ENCODE results near the gene WFDC6.
"Not testable (repeated sequence)": the region's sequence is repeated elsewhere in the genome, so short reads cannot be mapped to it uniquely, and the experiment has no call there.

WFDC6 gene

GRCh38 chr20:45539382-45539781 is at the start of gene WFDC6:
TSS of gene WFDC6 (minus strand) at chr20:45539482. CDS start at chr20:45539407, 75 bp downstream.
- DNase-seq: no peak

GRCh38 chr20:45588800-45589199 is 49.5 kb upstream of the WFDC6 start:
- DNase-seq: no peak

GRCh38 chr20:45585986-45586385 is 46.7 kb upstream of the WFDC6 start:
- not testable (repeated sequence) for DNase-seq

GRCh38 chr20:45584294-45584693 is 45.0 kb upstream of the WFDC6 start:
- not testable (repeated sequence) for DNase-seq

- DNase-seq: no peak
Observed at GRCh38 chr20:45583502-45583901, 44.2 kb upstream of the WFDC6 start.

GRCh38 chr20:45581702-45582101 is 42.4 kb upstream of the WFDC6 start:
- no peak for DNase-seq

GRCh38 chr20:45579184-45579583 is 39.9 kb upstream of the WFDC6 start, which contains the start of gene WFDC8:
TSS of gene WFDC8 (minus strand) at chr20:45579284. CDS start at chr20:45579247, 37 bp downstream.
- DNase-seq: no peak

- DNase-seq: no peak
Observed at GRCh38 chr20:45578231-45578630, 38.9 kb upstream of the WFDC6 start.

- no peak for DNase-seq
Observed at GRCh38 chr20:45576995-45577394, 37.7 kb upstream of the WFDC6 start.

- no peak for DNase-seq
Observed at GRCh38 chr20:45575931-45576330, 36.6 kb upstream of the WFDC6 start.

GRCh38 chr20:45569650-45570049 is 30.4 kb upstream of the WFDC6 start:
- not testable (repeated sequence) for DNase-seq

- DNase-seq: no peak
Observed at GRCh38 chr20:45564760-45565276, 25.5 kb upstream of the WFDC6 start.

GRCh38 chr20:45555198-45555597 is 15.9 kb upstream of the WFDC6 start:
- no peak for DNase-seq

GRCh38 chr20:45552456-45552855 is 13.2 kb upstream of the WFDC6 start:
- DNase-seq: no peak

GRCh38 chr20:45550765-45551164 is 11.5 kb upstream of the WFDC6 start:
- no peak for DNase-seq

- no peak for DNase-seq
Observed at GRCh38 chr20:45548410-45548809, 9.1 kb upstream of the WFDC6 start.

GRCh38 chr20:45547206-45547770 is 8.0 kb upstream of the WFDC6 start, which contains the start of gene EPPIN:
TSS of gene EPPIN (minus strand) at chr20:45547401. CDS start at chr20:45547357, 44 bp downstream.
- DNase-seq: no peak

- no peak for DNase-seq
Observed at GRCh38 chr20:45545754-45546453, 6.6 kb upstream of the WFDC6 start.

- DNase-seq: no peak
Observed at GRCh38 chr20:45545351-45545750, 6.1 kb upstream of the WFDC6 start.

GRCh38 chr20:45538209-45538799 is 978 bp downstream of the WFDC6 start:
- DNase-seq: no peak

GRCh38 chr20:45527294-45527693 is 12.0 kb downstream of the WFDC6 start:
- DNase-seq: no peak

- no peak for DNase-seq
Observed at GRCh38 chr20:45523821-45524220, 15.5 kb downstream of the WFDC6 start.

GRCh38 chr20:45518282-45518681 is 21.0 kb downstream of the WFDC6 start:
- DNase-seq: no peak
